Esophagus muscularis mucosa (tissue), 4 donors: ENCODE data around the gene IRF4. TPM values are rescaled to one million over a fixed set of nuclear protein-coding genes. Genes with fewer than 3 reads are reported as not detected.

Source experiments
- DNase-seq: peaks from one replicate; pipeline ENCODE4 v3.0.0-alpha.2; 2017; ENCODE audit errors: extremely low spot score
- H3K27ac ChIP-seq, 4 donors: fragments of 200-600 bp; sonication (generic); replicated peaks in 1 of 4; 1 replicate in 3 of 4; 2 replicates in 1 of 4; pipeline ENCODE4 v1.5.1; 2016 to 2019; ENCODE audit warnings: mild to moderate bottlenecking in 1 of 4
- H3K27me3 ChIP-seq, 4 donors: fragments of 200-600 bp; sonication (generic); one replicate each; pipeline versions ENCODE4 v1.5.1 to v1.6.0; 2016 to 2019
- H3K36me3 ChIP-seq, 4 donors: fragments of 200-600 bp; sonication (generic); one replicate each; pipeline ENCODE4 v1.5.1; 2016 to 2019
- H3K4me1 ChIP-seq, 4 donors: fragments of 200-600 bp; sonication (generic); one replicate each; pipeline ENCODE4 v1.5.1; 2016 to 2019
- H3K4me3 ChIP-seq, 4 donors: fragments of 200-600 bp; sonication (generic); 1 replicate in 2 of 4; 2 replicates in 2 of 4; pipeline ENCODE4 v1.5.1; 2016 to 2019; ENCODE audit warnings: mild to moderate bottlenecking in 4 of 4, moderate library complexity in 1 of 4
- H3K9me3 ChIP-seq, 4 donors: fragments of 200-600 bp; sonication (generic); 1 replicate in 3 of 4; 2 replicates in 1 of 4; pipeline ENCODE4 v1.5.1; 2016 to 2019
- CTCF ChIP-seq, 3 experiments: fragments of 200-600 bp in 2 of 3; fragments of 450-650 bp in 1 of 3; sonication (generic) in 2 of 3; IDR thresholded peaks; one replicate each; pipeline ENCODE4 v1.5.1; 2017 to 2019; ENCODE audit warnings: antibody characterized with exemption in 3 of 3, mild to moderate bottlenecking in 2 of 3, moderate library complexity in 1 of 3
- EP300 ChIP-seq: sonication (generic); formaldehyde crosslinking; IDR thresholded peaks from one replicate; pipeline ENCODE4 v1.6.1; 2017; ENCODE audit warnings: antibody characterized with exemption
- POLR2A ChIP-seq: fragments of 450-650 bp; IDR thresholded peaks from one replicate; pipeline ENCODE4 v1.6.1; 2017; ENCODE audit warnings: antibody characterized with exemption, moderate library complexity, mild to moderate bottlenecking, low read depth
- POLR2AphosphoS5 ChIP-seq, 2 donors: sonication (generic); formaldehyde crosslinking; IDR thresholded peaks; one replicate each; pipeline ENCODE4 v1.6.1; 2017; ENCODE audit warnings: antibody characterized with exemption in 2 of 2
- WGBS: methylation state at CpG from one replicate; pipeline ENCODE4 v1.1.5; 2018; 5-methylcytosine and 5-hydroxymethylcytosine counted together
- intact Hi-C: fragments of 100-400 bp; cut with DNase I; formaldehyde crosslinking; loops from one replicate; pipeline ENCODE4 v1.15.1; 2023
- total RNA-seq, 4 donors: library from RNA; depleted of rRNA; stranded (reverse); fragments of >200 nt; gene quantifications; one replicate each; pipeline versions ENCODE4 v1.1.0 to v1.2.1, GENCODE V29; 2016

Gene IRF4
- total RNA-seq, 4 donors from 2014 or later = 0.29 to 9.5 (median 3.3) TPM

GRCh38 chr6:363291-363690 lies 28.3 kb upstream of the IRF4 start:
- TF ChIP-seq POLR2AphosphoS5 (IDR thresholded peaks at IDR 0.05) (no peak), POLR2A (no peak), EP300 (no peak), CTCF (IDR thresholded peaks at IDR 0.05) (no peak)
- intact Hi-C loops = no loop called here
- Histone ChIP-seq H3K27me3 (peaks cover 0 to 42% (median 2%) of the 10 kb centered on the region in 4 donors), H3K36me3 (no peaks in the 10 kb centered on the region), H3K27ac (no peak overlapping the region), H3K4me1 (no peaks in the 10 kb centered on the region), H3K9me3 (peaks cover 0 to 17% (median 4%) of the 10 kb centered on the region in 4 donors), H3K4me3 (no peak overlapping the region)
- WGBS = 84% methylated on average over 12 of the region's 12 CpGs
- DNase-seq = no peak

- Histone ChIP-seq H3K4me1 (no peaks in the 10 kb centered on the region), H3K9me3 (peaks cover 0 to 17% (median 4%) of the 10 kb centered on the region in 4 donors), H3K27me3 (peaks cover 0 to 45% (median 4%) of the 10 kb centered on the region in 4 donors), H3K36me3 (no peaks in the 10 kb centered on the region), H3K27ac (no peak overlapping the region), H3K4me3 (no peak overlapping the region)
- WGBS = 90% methylated on average over 13 of the region's 13 CpGs
- intact Hi-C loops = no loop called here
- no peak for DNase-seq
- TF ChIP-seq CTCF (IDR thresholded peaks at IDR 0.05) = no peak
- no peak for TF ChIP-seq EP300
- no peak for TF ChIP-seq POLR2AphosphoS5 (IDR thresholded peaks at IDR 0.05)
- no peak for TF ChIP-seq POLR2A
These were observed 27.6 kb upstream of the IRF4 start for GRCh38 chr6:363909-364308.

- Histone ChIP-seq H3K27ac (no peak overlapping the region), H3K36me3 (no peaks in the 10 kb centered on the region), H3K4me1 (no peaks in the 10 kb centered on the region), H3K9me3 (peaks cover 0 to 17% (median 4%) of the 10 kb centered on the region in 4 donors), H3K4me3 (no peak overlapping the region), H3K27me3 (peaks cover 0 to 55% (median 4%) of the 10 kb centered on the region in 4 donors)
- no peak for TF ChIP-seq POLR2AphosphoS5 (IDR thresholded peaks at IDR 0.05)
- no peak for DNase-seq
- WGBS = 68% methylated on average over 11 of the region's 11 CpGs
- intact Hi-C loops = no loop called here
These were observed 26.7 kb upstream of the IRF4 start for GRCh38 chr6:364609-365540.

GRCh38 chr6:365835-366234 lies 25.7 kb upstream of the IRF4 start:
- intact Hi-C loops = no loop called here
- H3K27me3 ChIP-seq = peaks cover 0 to 64% (median 7%) of the 10 kb centered on the region in 4 donors
- WGBS = 64% methylated on average over 6 of the region's 6 CpGs

More at GRCh38 chr6:365835-366234, 25.7 kb upstream of the IRF4 start:
- Histone ChIP-seq H3K4me3 (no peak overlapping the region), H3K9me3 (peaks cover 0 to 17% (median 4%) of the 10 kb centered on the region in 4 donors), H3K27ac (no peak overlapping the region), H3K4me1 (no peaks in the 10 kb centered on the region), H3K36me3 (no peaks in the 10 kb centered on the region)
- no peak for DNase-seq
- TF ChIP-seq EP300 (no peak), CTCF (IDR thresholded peaks at IDR 0.05) (no peak), POLR2A (no peak), POLR2AphosphoS5 (IDR thresholded peaks at IDR 0.05) (no peak)
